CD4-positive, alpha-beta T cell (primary cell): ENCODE measurements around the gene PRPF31. TPM values are rescaled to one million over a fixed set of nuclear protein-coding genes. Genes with fewer than 3 reads are reported as not detected.

Source experiments
- ATAC-seq: fragments of 200-7000 bp; cut with Tn5 transposase; one replicate; pipeline ENCODE4 v1.10.0; 2022; ENCODE audit warnings: mild to moderate bottlenecking; ENCODE audit not compliant: poor library complexity
- CTCF ChIA-PET: fragments of 350-600 bp; sonication (Branson Sonifier 250); formaldehyde crosslinking; loops from one replicate; lab custom pipeline; 2021; ENCODE audit warnings: antibody characterized with exemption, inconsistent platforms; lab: Charles Lee
- POLR2A ChIA-PET: fragments of 350-600 bp; sonication (Branson Sonifier 250); formaldehyde crosslinking; loops from one replicate; lab custom pipeline; 2021; ENCODE audit warnings: antibody characterized with exemption, inconsistent platforms; lab: Charles Lee
- DNase-seq, 14 experiments: peaks; one replicate each; pipeline ENCODE4 v3.0.0-alpha.2; 2013 to 2020; ENCODE audit warnings: mixed read lengths in 2 of 14
- H3K27ac ChIP-seq, 2 donors: one replicate each; pipeline versions ENCODE4 v1.5.1 to v1.7.0; 2013; ENCODE audit warnings: low read length in 2 of 2, low read depth in 1 of 2, mild to moderate bottlenecking in 1 of 2
- H3K27me3 ChIP-seq, 2 experiments: 1 replicate in 1 of 2; 2 replicates in 1 of 2; pipeline versions ENCODE4 v1.6.1 to v1.7.0; 2013; ENCODE audit warnings: low read length in 2 of 2, control low read depth in 1 of 2, mild to moderate bottlenecking in 1 of 2, moderate library complexity in 1 of 2; ENCODE audit not compliant: insufficient read depth in 2 of 2, control insufficient read depth in 1 of 2
- H3K36me3 ChIP-seq: one replicate; pipeline ENCODE4 v1.6.1; 2013; ENCODE audit warnings: low read length, control low read depth; ENCODE audit not compliant: insufficient read depth
- H3K4me1 ChIP-seq: one replicate; pipeline ENCODE4 v1.6.1; 2013; ENCODE audit warnings: low read length, control low read depth; ENCODE audit not compliant: insufficient read depth
- H3K4me3 ChIP-seq: one replicate; pipeline ENCODE4 v1.5.1; 2013; ENCODE audit warnings: mild to moderate bottlenecking, low read length, moderate library complexity
- H3K9me3 ChIP-seq, 2 experiments: 1 replicate in 1 of 2; 2 replicates in 1 of 2; pipeline versions ENCODE4 v1.6.1 to v1.7.0; 2013; ENCODE audit warnings: low read length in 2 of 2, mild to moderate bottlenecking in 2 of 2, control low read depth in 1 of 2, moderate library complexity in 1 of 2; ENCODE audit not compliant: control insufficient read depth in 1 of 2, insufficient read depth in 1 of 2
- H3K27ac Mint-ChIP-seq: one replicate; pipeline ENCODE4 v1.8.0; 2020; ENCODE audit warnings: mixed read lengths
- H3K27me3 Mint-ChIP-seq: one replicate; pipeline ENCODE4 v1.8.0; 2021; ENCODE audit warnings: mixed read lengths
- H3K36me3 Mint-ChIP-seq: one replicate; pipeline ENCODE4 v1.8.0; 2021; ENCODE audit warnings: low read depth, mixed read lengths
- H3K4me1 Mint-ChIP-seq: one replicate; pipeline ENCODE4 v1.8.0; 2021; ENCODE audit warnings: low read depth, mixed read lengths
- H3K4me3 Mint-ChIP-seq: one replicate; pipeline ENCODE4 v1.8.0; 2020; ENCODE audit warnings: mild to moderate bottlenecking, mixed read lengths
- H3K9me3 Mint-ChIP-seq: one replicate; pipeline ENCODE4 v1.8.0; 2020; ENCODE audit warnings: mixed read lengths
- CTCF ChIP-seq: fragments of 200-600 bp; IDR thresholded peaks from one replicate; pipeline ENCODE4 v1.8.0; 2022; ENCODE audit warnings: antibody characterized with exemption, mild to moderate bottlenecking
- intact Hi-C, 2 experiments: fragments of 100-400 bp; cut with DNase I in 1 of 2; cut with micrococcal nuclease in 1 of 2; formaldehyde crosslinking; loops; one replicate each; pipeline versions ENCODE4 v1.15.1 to v1.9.0; 2023 to 2025; cut with DNase I, micrococcal nuclease
- total RNA-seq, 174 experiments: library from RNA in 2 of 174; stranded (reverse) in 2 of 174; gene quantifications; one replicate each; pipeline ENCODE4 v1.2.3 and lab custom pipeline; 2021 to 2026

PRPF31 gene
- total RNA-seq, 2 experiments from 2014 or later: 52.9 to 55.9 TPM

- H3K9me3 Mint-ChIP-seq: no peaks in the 10 kb centered on the region
- Histone ChIP-seq H3K9me3 (peaks cover 0 to 7% of the 10 kb centered on the region in 2 experiments), H3K27ac (peak overlapping the region in 1 of 2 donors; percentile 1), H3K4me3 (no peak overlapping the region), H3K4me1 (peaks cover 26% of the 10 kb centered on the region), H3K27me3 (no peaks in the 10 kb centered on the region), H3K36me3 (peaks cover 19% of the 10 kb centered on the region)
- peaks cover 24% of the 10 kb centered on the region for H3K4me1 Mint-ChIP-seq
- ChIA-PET POLR2A (interaction anchor here (0.7 kb wide), 1 partner anchor 58 kb away, joined by 3 read pairs; no protein-coding TSS in a partner anchor), CTCF (no interaction called here)
- intact Hi-C loops: no loop called here
- H3K36me3 Mint-ChIP-seq: peaks cover 20% of the 10 kb centered on the region
- no peaks in the 10 kb centered on the region for H3K27me3 Mint-ChIP-seq
- no peak overlapping the region for H3K4me3 Mint-ChIP-seq
- no peak for ATAC-seq
- no peak for TF ChIP-seq CTCF
- H3K27ac Mint-ChIP-seq: peak overlapping the region; percentile 61
- no peak for DNase-seq
Measured at GRCh38 chr19:54133957-54134590, 18.5 kb downstream of the PRPF31 start.

- Mint-ChIP-seq H3K9me3 (no peaks in the 10 kb centered on the region), H3K4me1 (peaks cover 42% of the 10 kb centered on the region), H3K27me3 (no peaks in the 10 kb centered on the region), H3K36me3 (peaks cover 22% of the 10 kb centered on the region), H3K4me3 (peak overlapping the region; percentile 82), H3K27ac (peak overlapping the region; percentile 79)
- ChIA-PET CTCF (interaction anchor here (0.5 to 3.0 kb wide), 6 partner anchors 21 to 343 kb away, joined by 3 to 15 read pairs (median 4); partner anchors contain the start of genes LENG1, PRPF31 and TFPT), POLR2A (interaction anchor here (0.6 to 6.0 kb wide), 25 partner anchors 9 to 1144 kb away, joined by 3 to 151 read pairs (median 7); partner anchors contain the start of genes HSPBP1, LENG1, LENG8 and LENG9)
- ATAC-seq: no peak
- DNase-seq: no peak
- peak overlapping the region; percentile 24 to 55 for H3K27ac ChIP-seq
- peaks cover 0 to 7% of the 10 kb centered on the region in 2 experiments for H3K9me3 ChIP-seq
- peaks cover 48% of the 10 kb centered on the region for H3K4me1 ChIP-seq
- TF ChIP-seq CTCF: no peak
- peak overlapping the region; percentile 61 for H3K4me3 ChIP-seq
- H3K27me3 ChIP-seq: no peaks in the 10 kb centered on the region
- intact Hi-C loops: loop anchor here (1.0 to 5.0 kb wide), 2 partner anchors 21 to 34 kb away; partner anchors contain the start of genes NDUFA3 (in 1 of the 2), OSCAR (in 1 of the 2), PRPF31 (in 1 of the 2) and TFPT (in 1 of the 2)
- peaks cover 26% of the 10 kb centered on the region for H3K36me3 ChIP-seq
Measured at GRCh38 chr19:54136086-54136863, 20.7 kb downstream of the PRPF31 start.
